ENCODE results near the gene TUBB6.

Gene TUBB6

GRCh38 chr18:12305211-12305610 lies 2.8 kb upstream of the TUBB6 start:
- Mint-ChIP-seq H3K4me1 (peaks cover 12% of the 10 kb centered on the region), H3K9me3 (no peaks in the 10 kb centered on the region), H3K27ac (no peak overlapping the region), H3K27me3 (peaks cover 36% of the 10 kb centered on the region), H3K36me3 (no peaks in the 10 kb centered on the region), H3K4me3 (no peak overlapping the region)

- Mint-ChIP-seq H3K4me1 (peaks cover 12% of the 10 kb centered on the region), H3K27me3 (peaks cover 36% of the 10 kb centered on the region), H3K4me3 (peak overlapping the region; percentile 30), H3K36me3 (peaks cover 2% of the 10 kb centered on the region), H3K9me3 (no peaks in the 10 kb centered on the region), H3K27ac (no peak overlapping the region)
These were observed 2.0 kb upstream of the TUBB6 start for GRCh38 chr18:12305930-12306629.

GRCh38 chr18:12306752-12307700 lies 1.0 kb upstream of the TUBB6 start:
- Mint-ChIP-seq H3K36me3 (peaks cover 8% of the 10 kb centered on the region), H3K4me3 (peak overlapping the region; percentile 70), H3K9me3 (peaks cover 5% of the 10 kb centered on the region), H3K27me3 (peaks cover 36% of the 10 kb centered on the region), H3K4me1 (peaks cover 12% of the 10 kb centered on the region), H3K27ac (no peak overlapping the region)

GRCh38 chr18:12308386-12309100 lies 502 bp downstream of the TUBB6 start:
- H3K27ac Mint-ChIP-seq: no peak overlapping the region
- H3K27me3 Mint-ChIP-seq: peaks cover 36% of the 10 kb centered on the region
- H3K36me3 Mint-ChIP-seq: peaks cover 8% of the 10 kb centered on the region
- peak overlapping the region; percentile 61 for H3K4me3 Mint-ChIP-seq
- H3K9me3 Mint-ChIP-seq: peaks cover 5% of the 10 kb centered on the region
- H3K4me1 Mint-ChIP-seq: peaks cover 12% of the 10 kb centered on the region

- H3K27ac Mint-ChIP-seq: no peak overlapping the region
- peaks cover 30% of the 10 kb centered on the region for H3K27me3 Mint-ChIP-seq
- H3K4me3 Mint-ChIP-seq: no peak overlapping the region
- peaks cover 12% of the 10 kb centered on the region for H3K4me1 Mint-ChIP-seq
- peaks cover 5% of the 10 kb centered on the region for H3K9me3 Mint-ChIP-seq
- H3K36me3 Mint-ChIP-seq: peaks cover 8% of the 10 kb centered on the region
These were observed 1.7 kb downstream of the TUBB6 start for GRCh38 chr18:12309683-12310198.

- Mint-ChIP-seq H3K9me3 (peaks cover 5% of the 10 kb centered on the region), H3K27me3 (peaks cover 23% of the 10 kb centered on the region), H3K4me1 (peaks cover 12% of the 10 kb centered on the region), H3K36me3 (peaks cover 8% of the 10 kb centered on the region), H3K4me3 (peak overlapping the region; percentile 23), H3K27ac (no peak overlapping the region)
These were observed 2.7 kb downstream of the TUBB6 start for GRCh38 chr18:12310762-12311161.

GRCh38 chr18:12312976-12313375 lies 4.9 kb downstream of the TUBB6 start:
- no peak overlapping the region for H3K4me3 Mint-ChIP-seq
- no peak overlapping the region for H3K27ac Mint-ChIP-seq
- H3K4me1 Mint-ChIP-seq: no peaks in the 10 kb centered on the region
- H3K9me3 Mint-ChIP-seq: peaks cover 5% of the 10 kb centered on the region
- H3K27me3 Mint-ChIP-seq: peaks cover 6% of the 10 kb centered on the region
- peaks cover 8% of the 10 kb centered on the region for H3K36me3 Mint-ChIP-seq

GRCh38 chr18:12313530-12314245 lies 5.6 kb downstream of the TUBB6 start:
- Mint-ChIP-seq H3K27ac (no peak overlapping the region), H3K27me3 (peaks cover 6% of the 10 kb centered on the region), H3K4me3 (no peak overlapping the region), H3K36me3 (peaks cover 8% of the 10 kb centered on the region), H3K9me3 (peaks cover 5% of the 10 kb centered on the region), H3K4me1 (no peaks in the 10 kb centered on the region)

- Mint-ChIP-seq H3K4me1 (no peaks in the 10 kb centered on the region), H3K4me3 (no peak overlapping the region), H3K36me3 (peaks cover 8% of the 10 kb centered on the region)
These were observed 6.7 kb downstream of the TUBB6 start for GRCh38 chr18:12314591-12315305.

GRCh38 chr18:12315490-12315889 lies 7.4 kb downstream of the TUBB6 start:
- Mint-ChIP-seq H3K27ac (no peak overlapping the region), H3K4me1 (no peaks in the 10 kb centered on the region), H3K9me3 (peaks cover 5% of the 10 kb centered on the region), H3K4me3 (no peak overlapping the region), H3K36me3 (peaks cover 8% of the 10 kb centered on the region), H3K27me3 (no peaks in the 10 kb centered on the region)

More at GRCh38 chr18:12314591-12315305, 6.7 kb downstream of the TUBB6 start:
- Mint-ChIP-seq H3K27ac (no peak overlapping the region), H3K9me3 (peaks cover 5% of the 10 kb centered on the region), H3K27me3 (peaks cover 1% of the 10 kb centered on the region)

GRCh38 chr18:12315911-12316310 lies 7.9 kb downstream of the TUBB6 start:
- Mint-ChIP-seq H3K4me1 (no peaks in the 10 kb centered on the region), H3K4me3 (no peak overlapping the region), H3K27ac (no peak overlapping the region), H3K36me3 (peaks cover 6% of the 10 kb centered on the region), H3K9me3 (peaks cover 5% of the 10 kb centered on the region), H3K27me3 (no peaks in the 10 kb centered on the region)

GRCh38 chr18:12317664-12318333 lies 9.8 kb downstream of the TUBB6 start:
- Mint-ChIP-seq H3K27me3 (no peaks in the 10 kb centered on the region), H3K9me3 (no peaks in the 10 kb centered on the region), H3K4me1 (no peaks in the 10 kb centered on the region), H3K4me3 (no peak overlapping the region), H3K27ac (no peak overlapping the region), H3K36me3 (peaks cover 3% of the 10 kb centered on the region)

GRCh38 chr18:12318334-12318697 lies 10.3 kb downstream of the TUBB6 start:
- Mint-ChIP-seq H3K36me3 (peaks cover 3% of the 10 kb centered on the region), H3K4me3 (no peak overlapping the region), H3K4me1 (no peaks in the 10 kb centered on the region), H3K27ac (no peak overlapping the region), H3K27me3 (no peaks in the 10 kb centered on the region), H3K9me3 (no peaks in the 10 kb centered on the region)

GRCh38 chr18:12318857-12319256 lies 10.8 kb downstream of the TUBB6 start:
- H3K27me3 Mint-ChIP-seq: no peaks in the 10 kb centered on the region
- no peaks in the 10 kb centered on the region for H3K4me1 Mint-ChIP-seq
- H3K36me3 Mint-ChIP-seq: peaks cover 3% of the 10 kb centered on the region
- H3K4me3 Mint-ChIP-seq: no peak overlapping the region
- H3K27ac Mint-ChIP-seq: no peak overlapping the region
- no peaks in the 10 kb centered on the region for H3K9me3 Mint-ChIP-seq

Data from activated naive CD4-positive, alpha-beta T cell treated with anti-CD3 and anti-CD28 coated beads, Interleukin-2, amount 50 U/mL, for 24 hours (primary cell).